Tibial artery (tissue), 4 donors: ENCODE data around the gene VARS1.

Source experiments
- DNase-seq, 2 donors: peaks; one replicate each; pipeline ENCODE4 v3.0.0-alpha.2; 2019
- H3K27ac ChIP-seq, 2 donors: fragments of 200-600 bp; sonication (generic) in 1 of 2; 1 replicate in 1 of 2; 2 replicates in 1 of 2; pipeline ENCODE4 v1.5.1; 2018 to 2019; ENCODE audit warnings: mild to moderate bottlenecking in 1 of 2
- H3K27me3 ChIP-seq, 2 donors: fragments of 200-600 bp; sonication (generic) in 1 of 2; one replicate each; pipeline versions ENCODE4 v1.5.1 to v1.6.0; 2016 to 2019
- H3K36me3 ChIP-seq, 3 donors: fragments of 200-600 bp; sonication (generic) in 2 of 3; one replicate each; pipeline ENCODE4 v1.5.1; 2016 to 2019; ENCODE audit warnings: mild to moderate bottlenecking in 2 of 3
- H3K4me1 ChIP-seq, 4 donors: fragments of 200-600 bp; sonication (generic) in 2 of 4; 1 replicate in 3 of 4; 2 replicates in 1 of 4; pipeline ENCODE4 v1.5.1; 2016 to 2019
- H3K4me3 ChIP-seq, 2 donors: fragments of 200-600 bp; sonication (generic) in 1 of 2; 1 replicate in 1 of 2; 2 replicates in 1 of 2; pipeline ENCODE4 v1.5.1; 2018 to 2019; ENCODE audit warnings: mild to moderate bottlenecking in 2 of 2
- H3K9me3 ChIP-seq, 3 donors: fragments of 200-600 bp; sonication (generic) in 1 of 3; one replicate each; pipeline ENCODE4 v1.5.1; 2016 to 2019
- intact Hi-C: fragments of 100-400 bp; cut with DNase I; formaldehyde crosslinking; loops from one replicate; pipeline ENCODE4 v1.15.0; 2023; ENCODE audit warnings: low total_unique reads
- TF ChIP-seq, protein P1 (sequence below), 2 experiments: fragments of 200-600 bp in 1 of 2; fragments of 450-650 bp in 1 of 2; IDR thresholded peaks; one replicate each; pipeline ENCODE4 v1.5.1; 2017 to 2019; ENCODE audit warnings: antibody characterized with exemption in 2 of 2, mild to moderate bottlenecking in 1 of 2, moderate library complexity in 1 of 2

Gene VARS1

DNA sequence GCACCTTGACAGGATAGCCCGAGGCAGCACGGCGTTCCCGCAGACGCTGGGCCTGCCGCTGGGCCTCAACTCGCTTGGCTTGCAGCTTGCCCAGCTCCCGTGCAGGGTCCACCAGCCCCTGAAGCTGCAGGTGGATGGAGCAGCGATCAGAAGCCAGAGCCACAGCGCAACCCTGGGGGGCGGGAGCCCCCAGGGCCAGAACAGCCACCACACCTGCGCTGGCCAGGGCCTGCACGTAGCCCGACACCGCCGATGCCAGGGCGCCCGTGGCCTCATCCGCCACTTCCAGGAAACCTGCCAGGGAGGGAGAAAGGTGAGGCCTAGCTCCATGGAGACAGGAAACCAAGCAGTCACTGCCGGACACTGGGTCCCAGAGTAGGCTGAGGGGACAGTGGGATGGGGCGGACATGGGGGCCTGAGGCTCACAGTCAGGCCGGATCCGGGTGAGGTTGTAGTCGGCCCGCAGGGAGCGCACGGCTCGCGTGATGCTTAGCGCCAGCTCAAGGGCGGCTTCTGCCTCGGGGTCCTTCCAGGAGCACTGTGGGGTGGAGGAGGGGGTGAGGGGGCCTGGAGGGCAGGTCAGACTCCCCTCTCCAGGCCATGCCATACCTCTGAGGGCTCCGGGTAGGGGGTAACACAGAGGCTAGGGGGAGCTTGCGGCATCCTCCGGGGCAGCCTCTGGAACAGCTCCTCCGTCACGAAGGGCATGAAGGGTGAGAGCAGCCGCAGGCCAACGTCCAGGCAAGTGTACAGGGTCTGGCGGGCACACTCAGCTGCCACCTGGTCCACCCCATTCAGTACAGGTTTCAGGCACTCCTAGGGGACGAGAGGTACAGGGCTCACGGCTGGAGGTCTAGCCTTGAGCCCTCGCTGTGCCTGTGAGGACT, 16.3 kb downstream of the VARS1 start:
- H3K4me1 ChIP-seq = peaks cover 0 to 12% (median 8%) of the 10 kb centered on the region in 4 donors
- H3K27ac ChIP-seq = no peak overlapping the region
- intact Hi-C loops = no loop called here
- H3K36me3 ChIP-seq = peaks cover 38 to 64% (median 62%) of the 10 kb centered on the region in 3 donors
- no peak for DNase-seq
- no peak overlapping the region for H3K4me3 ChIP-seq
- TF ChIP-seq, protein P1, sequence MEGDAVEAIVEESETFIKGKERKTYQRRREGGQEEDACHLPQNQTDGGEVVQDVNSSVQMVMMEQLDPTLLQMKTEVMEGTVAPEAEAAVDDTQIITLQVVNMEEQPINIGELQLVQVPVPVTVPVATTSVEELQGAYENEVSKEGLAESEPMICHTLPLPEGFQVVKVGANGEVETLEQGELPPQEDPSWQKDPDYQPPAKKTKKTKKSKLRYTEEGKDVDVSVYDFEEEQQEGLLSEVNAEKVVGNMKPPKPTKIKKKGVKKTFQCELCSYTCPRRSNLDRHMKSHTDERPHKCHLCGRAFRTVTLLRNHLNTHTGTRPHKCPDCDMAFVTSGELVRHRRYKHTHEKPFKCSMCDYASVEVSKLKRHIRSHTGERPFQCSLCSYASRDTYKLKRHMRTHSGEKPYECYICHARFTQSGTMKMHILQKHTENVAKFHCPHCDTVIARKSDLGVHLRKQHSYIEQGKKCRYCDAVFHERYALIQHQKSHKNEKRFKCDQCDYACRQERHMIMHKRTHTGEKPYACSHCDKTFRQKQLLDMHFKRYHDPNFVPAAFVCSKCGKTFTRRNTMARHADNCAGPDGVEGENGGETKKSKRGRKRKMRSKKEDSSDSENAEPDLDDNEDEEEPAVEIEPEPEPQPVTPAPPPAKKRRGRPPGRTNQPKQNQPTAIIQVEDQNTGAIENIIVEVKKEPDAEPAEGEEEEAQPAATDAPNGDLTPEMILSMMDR (IDR thresholded peaks at IDR 0.05) = no peak
- no peaks in the 10 kb centered on the region for H3K27me3 ChIP-seq
- H3K9me3 ChIP-seq = no peaks in the 10 kb centered on the region

DNA sequence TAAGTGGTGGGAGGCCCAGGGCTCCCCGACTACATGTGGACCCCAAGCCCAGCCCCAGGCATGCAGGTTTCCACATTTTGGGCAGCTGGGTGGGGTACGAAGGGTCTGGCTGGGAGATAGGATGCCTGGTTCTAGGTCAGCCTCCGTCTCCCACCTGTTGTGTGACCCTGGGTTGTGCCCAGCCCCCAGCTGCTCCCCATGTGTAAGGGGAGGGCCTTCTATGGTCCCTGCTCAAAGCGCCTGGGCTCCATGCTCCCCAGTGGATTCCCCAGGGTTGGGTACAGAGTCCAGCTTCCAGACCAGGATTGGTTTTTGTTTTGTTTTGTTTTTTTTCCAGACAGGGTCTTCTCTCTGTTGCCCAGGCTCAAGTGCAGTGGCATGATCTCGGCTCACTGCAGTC, 17.4 kb downstream of the VARS1 start:
- Histone ChIP-seq H3K27me3 (no peaks in the 10 kb centered on the region), H3K9me3 (no peaks in the 10 kb centered on the region), H3K36me3 (peaks cover 27 to 55% (median 52%) of the 10 kb centered on the region in 3 donors), H3K4me1 (peaks cover 0 to 12% (median 8%) of the 10 kb centered on the region in 4 donors), H3K27ac (no peak overlapping the region), H3K4me3 (no peak overlapping the region)
- intact Hi-C loops = no loop called here
- DNase-seq = no peak
- TF ChIP-seq, protein P1 (IDR thresholded peaks at IDR 0.05) = no peak

DNA sequence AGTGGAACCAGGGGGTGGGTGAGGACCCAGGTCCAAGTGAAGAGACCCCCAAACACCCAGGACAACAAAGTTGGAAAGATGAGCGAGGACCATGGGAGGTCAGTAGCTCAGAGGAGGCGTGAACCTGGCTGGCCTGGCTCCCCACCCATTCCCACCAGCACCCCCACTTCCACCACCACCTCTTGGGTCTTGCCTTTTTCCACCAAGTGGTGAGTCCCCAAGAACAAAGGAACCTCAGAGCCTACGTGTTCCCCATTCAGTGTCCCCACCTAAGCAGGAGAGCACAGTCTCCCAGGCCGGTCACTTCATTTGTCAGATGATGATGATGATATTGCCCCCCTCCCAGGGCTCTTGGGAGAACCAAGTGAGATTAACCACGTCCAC, 17.9 kb downstream of the VARS1 start:
- Histone ChIP-seq H3K36me3 (peaks cover 27 to 50% (median 46%) of the 10 kb centered on the region in 3 donors), H3K9me3 (no peaks in the 10 kb centered on the region), H3K27me3 (no peaks in the 10 kb centered on the region), H3K4me1 (peaks cover 0 to 12% (median 8%) of the 10 kb centered on the region in 4 donors), H3K4me3 (no peak overlapping the region), H3K27ac (no peak overlapping the region)
- TF ChIP-seq, protein P1 (IDR thresholded peaks at IDR 0.05) = no peak
- DNase-seq = no peak
- intact Hi-C loops = no loop called here

DNA sequence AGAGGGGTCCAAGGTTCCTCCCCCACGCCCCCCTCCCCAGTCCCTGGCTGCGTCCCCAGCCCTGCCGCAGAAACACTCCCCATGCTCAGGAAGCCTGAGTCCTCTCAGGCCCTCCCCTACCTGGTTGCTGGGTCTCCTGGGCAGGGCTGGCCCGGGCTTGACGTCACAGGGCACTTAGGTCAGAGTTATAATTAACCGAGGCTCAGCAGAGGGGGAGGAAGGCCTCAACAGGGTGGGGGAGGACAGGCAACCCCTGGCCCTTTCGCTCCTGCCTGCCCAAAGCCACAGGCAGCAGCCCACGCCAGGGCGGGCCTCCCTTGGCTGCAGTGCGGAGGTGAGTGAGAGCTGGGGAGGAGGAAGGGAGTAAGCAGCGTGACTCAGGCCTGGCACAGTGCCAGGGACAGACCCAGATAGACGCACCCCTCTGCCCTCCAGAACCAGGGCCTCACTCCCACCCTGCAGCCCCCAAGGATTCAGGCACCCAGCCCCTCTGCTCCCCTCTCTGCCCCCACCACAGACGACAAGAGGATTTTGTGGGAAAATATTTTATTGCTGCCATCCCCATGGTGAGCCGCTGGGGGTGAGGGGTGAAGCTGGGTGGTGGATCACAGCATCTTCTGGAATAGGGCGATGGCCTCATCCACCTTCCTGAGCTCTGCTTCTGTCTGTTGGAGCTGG, 18.4 kb downstream of the VARS1 start, which contains the start of gene VWA7:
VWA7 (minus strand) TSS at position 340 of the 678 bp plus-strand sequence. CDS start 549 bp downstream, outside the sequence.
- TF ChIP-seq, protein P1 (IDR thresholded peaks at IDR 0.05) = no peak
- DNase-seq = peak in 1 of 2 donors; percentile 73
- no peak within 1 kb of the TSS for H3K4me3 ChIP-seq
- peaks cover 25 to 45% (median 41%) of the 10 kb centered on the region in 3 donors for H3K36me3 ChIP-seq
- no peak within 1 kb of the TSS for H3K27ac ChIP-seq
- peaks cover 0 to 12% (median 8%) of the 10 kb centered on the region in 4 donors for H3K4me1 ChIP-seq
- no peaks in the 10 kb centered on the region for H3K27me3 ChIP-seq
- intact Hi-C loops = no loop called here
- no peaks in the 10 kb centered on the region for H3K9me3 ChIP-seq

DNA sequence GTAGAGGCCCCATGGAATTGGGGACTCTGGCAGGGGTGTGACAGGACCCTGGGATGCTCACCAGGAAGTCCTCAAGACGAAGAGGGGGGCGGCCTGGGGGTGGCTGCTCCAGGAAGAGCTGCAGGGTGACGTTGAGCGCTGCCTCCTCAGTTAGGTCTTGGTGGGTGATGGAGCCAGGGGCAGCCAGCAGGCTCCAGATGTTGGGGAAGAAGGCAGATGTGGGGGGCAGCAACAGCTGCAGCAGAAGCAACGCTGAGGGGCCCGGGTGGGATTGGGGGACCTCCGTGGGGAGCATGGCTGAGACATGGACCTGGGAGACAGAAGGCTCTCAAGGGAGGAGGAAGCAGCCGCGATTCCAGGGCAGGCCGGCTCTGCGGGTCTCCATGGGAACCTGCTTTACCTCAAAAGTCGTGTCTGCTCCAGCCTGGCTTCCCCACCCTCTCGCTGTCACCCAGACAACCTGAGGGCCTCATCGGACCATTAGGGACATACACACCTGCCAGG, 19.0 kb downstream of the VARS1 start:
- TF ChIP-seq, protein P1 (IDR thresholded peaks at IDR 0.05) = no peak
- no peaks in the 10 kb centered on the region for H3K27me3 ChIP-seq
- peaks cover 21 to 39% (median 35%) of the 10 kb centered on the region in 3 donors for H3K36me3 ChIP-seq
- H3K4me1 ChIP-seq = peaks cover 0 to 12% (median 8%) of the 10 kb centered on the region in 4 donors
- no peak overlapping the region for H3K4me3 ChIP-seq
- no peaks in the 10 kb centered on the region for H3K9me3 ChIP-seq
- no peak for DNase-seq
- intact Hi-C loops = no loop called here
- H3K27ac ChIP-seq = no peak overlapping the region
